Mesothelial cell of epicardium (in vitro differentiated cells): ENCODE results near the gene SYNPO2. TPM values are rescaled to one million over a fixed set of nuclear protein-coding genes. Genes with fewer than 3 reads are reported as not detected.
A peak's percentile ranks its signal among the peaks of the same experiment; 100 is the strongest.

Experiments used
- DNase-seq, 2 experiments: peaks; one replicate each; pipeline ENCODE4 v3.0.0; 2021; ENCODE audit warnings: low spot score in 2 of 2; ENCODE audit not compliant: unreplicated experiment in 2 of 2
- H3K27ac Mint-ChIP-seq: 2 replicates; pipeline ENCODE4 v1.8.0; 2021; ENCODE audit warnings: mixed read lengths
- H3K27me3 Mint-ChIP-seq: 2 replicates; pipeline ENCODE4 v1.8.0; 2021; ENCODE audit warnings: low read depth, mixed read lengths
- H3K36me3 Mint-ChIP-seq: 2 replicates; pipeline ENCODE4 v1.8.0; 2021; ENCODE audit warnings: mixed read lengths
- H3K4me1 Mint-ChIP-seq: 2 replicates; pipeline ENCODE4 v1.8.0; 2021; ENCODE audit warnings: mixed read lengths
- H3K4me3 Mint-ChIP-seq: 2 replicates; pipeline ENCODE4 v1.8.0; 2021; ENCODE audit warnings: mild to moderate bottlenecking, moderate library complexity, mixed read lengths
- H3K9me3 Mint-ChIP-seq: 2 replicates; pipeline ENCODE4 v1.8.0; 2021; ENCODE audit warnings: mixed read lengths
- total RNA-seq: library from RNA; stranded (reverse); gene quantifications from 3 replicates; pipeline ENCODE4 v1.2.1, GENCODE V29; 2021
- TF ChIP-seq, protein P1 (sequence below): fragments of 200-600 bp; sonication (generic); IDR thresholded peaks from one replicate; pipeline ENCODE4 v1.5.0; 2021; ENCODE audit warnings: antibody characterized with exemption; ENCODE audit not compliant: unreplicated experiment

Gene SYNPO2
- total RNA-seq, 1 donor from 2014 or later = 23.4 TPM

GRCh38 chr4:119082661-119083060, 194.0 kb downstream of the SYNPO2 start:
- H3K9me3 Mint-ChIP-seq = peaks cover 12% of the 10 kb centered on the region
- no peaks in the 10 kb centered on the region for H3K27me3 Mint-ChIP-seq
- TF ChIP-seq, protein P1, sequence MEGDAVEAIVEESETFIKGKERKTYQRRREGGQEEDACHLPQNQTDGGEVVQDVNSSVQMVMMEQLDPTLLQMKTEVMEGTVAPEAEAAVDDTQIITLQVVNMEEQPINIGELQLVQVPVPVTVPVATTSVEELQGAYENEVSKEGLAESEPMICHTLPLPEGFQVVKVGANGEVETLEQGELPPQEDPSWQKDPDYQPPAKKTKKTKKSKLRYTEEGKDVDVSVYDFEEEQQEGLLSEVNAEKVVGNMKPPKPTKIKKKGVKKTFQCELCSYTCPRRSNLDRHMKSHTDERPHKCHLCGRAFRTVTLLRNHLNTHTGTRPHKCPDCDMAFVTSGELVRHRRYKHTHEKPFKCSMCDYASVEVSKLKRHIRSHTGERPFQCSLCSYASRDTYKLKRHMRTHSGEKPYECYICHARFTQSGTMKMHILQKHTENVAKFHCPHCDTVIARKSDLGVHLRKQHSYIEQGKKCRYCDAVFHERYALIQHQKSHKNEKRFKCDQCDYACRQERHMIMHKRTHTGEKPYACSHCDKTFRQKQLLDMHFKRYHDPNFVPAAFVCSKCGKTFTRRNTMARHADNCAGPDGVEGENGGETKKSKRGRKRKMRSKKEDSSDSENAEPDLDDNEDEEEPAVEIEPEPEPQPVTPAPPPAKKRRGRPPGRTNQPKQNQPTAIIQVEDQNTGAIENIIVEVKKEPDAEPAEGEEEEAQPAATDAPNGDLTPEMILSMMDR = no peak

GRCh38 chr4:119084513-119084912, 195.9 kb downstream of the SYNPO2 start:
- Mint-ChIP-seq H3K36me3 (no peaks in the 10 kb centered on the region), H3K27me3 (no peaks in the 10 kb centered on the region), H3K9me3 (peaks cover 19% of the 10 kb centered on the region), H3K4me3 (no peak overlapping the region), H3K27ac (no peak overlapping the region), H3K4me1 (peaks cover 13% of the 10 kb centered on the region)
- DNase-seq = no peak
- TF ChIP-seq, protein P1 = no peak

More at GRCh38 chr4:119082661-119083060, 194.0 kb downstream of the SYNPO2 start:
- H3K4me3 Mint-ChIP-seq = no peak overlapping the region
- peak overlapping the region; percentile 59 for H3K27ac Mint-ChIP-seq
- peaks cover 13% of the 10 kb centered on the region for H3K4me1 Mint-ChIP-seq
- no peaks in the 10 kb centered on the region for H3K36me3 Mint-ChIP-seq
- DNase-seq = no peak

- Mint-ChIP-seq H3K9me3 (peaks cover 36% of the 10 kb centered on the region), H3K36me3 (no peaks in the 10 kb centered on the region), H3K27me3 (no peaks in the 10 kb centered on the region), H3K27ac (no peak overlapping the region), H3K4me3 (no peak overlapping the region), H3K4me1 (peaks cover 7% of the 10 kb centered on the region)
- TF ChIP-seq, protein P1 = no peak
- no peak for DNase-seq
Observed at GRCh38 chr4:119087121-119087520, 198.5 kb downstream of the SYNPO2 start.

DNA sequence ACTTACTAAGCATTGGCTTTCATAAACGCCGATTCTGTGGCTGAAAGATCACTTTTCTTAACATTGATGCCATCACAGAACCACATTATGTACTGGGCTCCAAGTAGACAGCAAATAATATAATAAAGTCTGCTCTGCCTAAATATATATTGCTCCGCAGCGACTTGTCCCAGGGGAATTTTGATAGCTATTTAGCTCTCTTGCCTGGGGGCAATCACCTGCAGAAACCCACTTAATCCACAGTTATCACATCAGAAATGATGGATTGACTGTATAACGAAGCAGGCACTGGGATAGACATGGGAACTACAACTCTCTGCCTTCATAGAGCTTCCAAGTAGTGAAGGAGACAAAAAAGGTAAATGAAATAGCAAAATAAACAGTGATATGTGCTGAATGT, 199.0 kb downstream of the SYNPO2 start:
- H3K27ac Mint-ChIP-seq = no peak overlapping the region
- TF ChIP-seq, protein P1 = no peak
- H3K4me3 Mint-ChIP-seq = no peak overlapping the region
- no peaks in the 10 kb centered on the region for H3K27me3 Mint-ChIP-seq
- peaks cover 6% of the 10 kb centered on the region for H3K4me1 Mint-ChIP-seq
- no peaks in the 10 kb centered on the region for H3K36me3 Mint-ChIP-seq
- H3K9me3 Mint-ChIP-seq = peaks cover 36% of the 10 kb centered on the region
- no peak for DNase-seq

- Mint-ChIP-seq H3K27ac (no peak overlapping the region), H3K27me3 (no peaks in the 10 kb centered on the region), H3K4me3 (no peak overlapping the region), H3K4me1 (peaks cover 16% of the 10 kb centered on the region), H3K36me3 (no peaks in the 10 kb centered on the region), H3K9me3 (peaks cover 24% of the 10 kb centered on the region)
- TF ChIP-seq, protein P1 = no peak
- DNase-seq = no peak
Observed at GRCh38 chr4:119093042-119093827, 204.6 kb downstream of the SYNPO2 start.
